B cell (primary cell): ENCODE results near the gene PPIL1. TPM values are rescaled to one million over a fixed set of nuclear protein-coding genes. Genes with fewer than 3 reads are reported as not detected.

Source experiments
- ATAC-seq: fragments of 200-7000 bp; cut with Tn5 transposase; one replicate; pipeline ENCODE4 v1.10.0; 2021; ENCODE audit warnings: low read depth, mild to moderate bottlenecking, moderate number of reproducible peaks, moderate library complexity
- CTCF ChIA-PET: fragments of 350-600 bp; sonication (Branson Sonifier 250); formaldehyde crosslinking; loops from one replicate; lab custom pipeline; 2021; ENCODE audit warnings: antibody characterized with exemption, inconsistent platforms; lab: Charles Lee
- POLR2A ChIA-PET: fragments of 350-600 bp; sonication (Branson Sonifier 250); formaldehyde crosslinking; loops from one replicate; lab custom pipeline; 2021; ENCODE audit warnings: antibody characterized with exemption; lab: Charles Lee
- DNase-seq: peaks from one replicate; pipeline ENCODE4 v3.0.0; 2013
- H2AFZ ChIP-seq: 2 replicates; pipeline ENCODE4 v1.6.1; 2012; ENCODE audit warnings: mild to moderate bottlenecking, low read depth, low read length; ENCODE audit not compliant: insufficient read depth, poor library complexity, severe bottlenecking
- H3K27ac ChIP-seq, 2 donors: 1 replicate in 1 of 2; 2 replicates in 1 of 2; pipeline ENCODE4 v1.5.1; 2012 to 2013; ENCODE audit warnings: low read length in 2 of 2, mild to moderate bottlenecking in 2 of 2, moderate library complexity in 1 of 2
- H3K27me3 ChIP-seq, 4 experiments: fragments of 200-600 bp in 1 of 4; sonication (generic) in 1 of 4; replicated peaks in 1 of 4; 1 replicate in 2 of 4; 2 replicates in 2 of 4; pipeline versions ENCODE4 v1.6.1 to v1.7.0; 2013 to 2016; ENCODE audit warnings: low read length in 3 of 4, mild to moderate bottlenecking in 2 of 4, mixed read lengths in 1 of 4, moderate library complexity in 1 of 4; ENCODE audit not compliant: insufficient read depth in 4 of 4, control insufficient read depth in 3 of 4; ENCODE audit errors: control extremely low read depth in 1 of 4
- H3K36me3 ChIP-seq, 2 experiments: replicated peaks in 1 of 2; 1 replicate in 1 of 2; 2 replicates in 1 of 2; pipeline versions ENCODE4 v1.6.1 to v1.7.1; 2013; ENCODE audit warnings: low read length in 1 of 2; ENCODE audit not compliant: insufficient read depth in 2 of 2, control insufficient read depth in 1 of 2; ENCODE audit errors: control extremely low read depth in 1 of 2, extremely low read depth in 1 of 2
- H3K4me1 ChIP-seq, 2 donors: fragments of 200-600 bp in 1 of 2; sonication (generic) in 1 of 2; 1 replicate in 1 of 2; 2 replicates in 1 of 2; pipeline versions ENCODE4 v1.5.1 to v1.6.1; 2013 to 2017; ENCODE audit warnings: low read length in 2 of 2; ENCODE audit not compliant: control insufficient read depth in 2 of 2, insufficient read depth in 2 of 2
- H3K4me2 ChIP-seq: replicated peaks from 2 replicates; pipeline ENCODE3; 2012; ENCODE audit warnings: mild to moderate bottlenecking, low read depth, low read length; ENCODE audit not compliant: poor library complexity, severe bottlenecking
- H3K4me3 ChIP-seq, 5 experiments: fragments of 200-600 bp in 1 of 5; sonication (generic) in 1 of 5; 1 replicate in 3 of 5; 2 replicates in 2 of 5; pipeline versions ENCODE4 v1.5.1 to v1.7.0; 2011 to 2016; ENCODE audit warnings: low read length in 4 of 5, mild to moderate bottlenecking in 4 of 5, low read depth in 2 of 5, control low read depth in 1 of 5, moderate library complexity in 1 of 5; ENCODE audit not compliant: insufficient read depth in 1 of 5; ENCODE audit errors: control extremely low read depth in 1 of 5, extremely low read depth in 1 of 5
- H3K79me2 ChIP-seq: fragments of 200-600 bp; sonication (generic); one replicate; pipeline ENCODE4 v1.6.0; 2016; ENCODE audit warnings: low read length; ENCODE audit not compliant: control insufficient read depth, insufficient read depth
- H3K9ac ChIP-seq: fragments of 200-600 bp; sonication (generic); 2 replicates; pipeline ENCODE4 v1.6.1; 2017; ENCODE audit warnings: mild to moderate bottlenecking, low read length, moderate library complexity
- H3K9me3 ChIP-seq, 3 donors: one replicate each; pipeline versions ENCODE4 v1.6.1 to v1.7.1; 2013; ENCODE audit warnings: low read length in 2 of 3; ENCODE audit not compliant: control insufficient read depth in 2 of 3, insufficient read depth in 1 of 3; ENCODE audit errors: control extremely low read depth in 1 of 3
- H4K20me1 ChIP-seq: 2 replicates; pipeline ENCODE4 v1.6.0; 2012; ENCODE audit warnings: mild to moderate bottlenecking, low read length; ENCODE audit not compliant: insufficient read depth, control insufficient read depth, poor library complexity, severe bottlenecking
- H3K27ac Mint-ChIP-seq: one replicate; pipeline ENCODE4 v1.8.0; 2021; ENCODE audit warnings: mixed read lengths
- H3K27me3 Mint-ChIP-seq: one replicate; pipeline ENCODE4 v1.8.0; 2021; ENCODE audit warnings: mixed read lengths
- H3K4me1 Mint-ChIP-seq: one replicate; pipeline ENCODE4 v1.8.0; 2021; ENCODE audit warnings: mixed read lengths
- H3K4me3 Mint-ChIP-seq: one replicate; pipeline ENCODE4 v1.8.0; 2021; ENCODE audit warnings: mixed read lengths
- H3K9me3 Mint-ChIP-seq: one replicate; pipeline ENCODE4 v1.8.0; 2022; ENCODE audit warnings: mixed read lengths; ENCODE audit not compliant: insufficient read depth
- EZH2 ChIP-seq: IDR thresholded peaks from 2 replicates; pipeline ENCODE4 v1.6.1; 2012; ENCODE audit warnings: borderline replicate concordance, low read depth, mild to moderate bottlenecking, moderate library complexity, low read length; ENCODE audit not compliant: insufficient read depth, poor library complexity, severe bottlenecking
- WGBS: methylation state at CpG from one replicate; pipeline ENCODE4 v1.1.5; 2013; ENCODE audit warnings: missing lambda C conversion rate; ENCODE audit not compliant: insufficient coverage; 5-methylcytosine and 5-hydroxymethylcytosine counted together
- intact Hi-C: fragments of 100-400 bp; cut with micrococcal nuclease; formaldehyde crosslinking; loops from one replicate; pipeline ENCODE4 v1.10.0; 2022
- polyA plus RNA-seq: library from polyadenylated mRNA; depleted of rRNA; stranded (reverse); fragments of >200 nt; gene quantifications from 2 replicates; pipeline ENCODE4 v1.2.3, GENCODE V29; 2012
- total RNA-seq, 2 donors: library from RNA; stranded (reverse); fragments of 120-200 nt in 1 of 2; gene quantifications; 1 replicate in 1 of 2; 2 replicates in 1 of 2; pipeline versions ENCODE4 v1.2.3 to v1.2.4, GENCODE V29; 2013 to 2022
- TF ChIP-seq, protein P1 (sequence below): fragments of 200-600 bp; IDR thresholded peaks from one replicate; pipeline ENCODE4 v1.8.0; 2022; ENCODE audit warnings: antibody characterized with exemption, mild to moderate bottlenecking

The PPIL1 gene
- total and polyA plus RNA-seq, 2 donors (not counting 1 experiment from before 2014, with no cell fraction given): 2.9 to 7.0 TPM

DNA sequence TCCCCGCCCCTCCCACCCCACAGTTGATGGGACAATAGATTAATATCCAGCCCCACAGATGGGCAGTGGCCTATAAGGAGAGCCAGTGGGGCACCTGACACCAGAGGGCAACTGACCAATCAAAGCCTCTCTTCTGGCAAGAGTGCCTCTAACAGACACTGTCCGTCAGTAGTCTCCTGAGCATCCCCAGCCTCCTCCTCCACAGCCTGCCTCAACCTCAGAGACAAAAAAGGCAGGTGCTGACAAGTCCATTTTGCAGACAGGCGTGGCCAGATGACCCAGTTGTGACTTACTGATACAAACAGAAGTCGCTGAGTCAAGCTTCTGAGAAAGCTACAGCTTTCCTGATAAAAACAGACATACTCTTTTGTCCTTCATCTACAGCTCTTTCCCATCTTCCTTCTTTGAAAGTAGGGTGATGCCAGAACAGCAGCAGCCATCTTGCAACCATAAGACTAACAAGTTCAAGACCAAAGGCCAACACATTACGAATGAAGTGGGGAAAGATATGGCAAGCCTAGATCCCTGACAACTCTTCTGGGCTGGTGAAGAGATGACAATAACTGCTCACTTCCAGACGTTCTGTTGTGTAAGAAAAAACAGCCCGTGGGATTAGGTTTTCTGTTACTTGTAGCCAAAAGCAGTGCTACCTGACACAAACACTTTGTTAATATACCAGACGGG lies 12.3 kb downstream of the PPIL1 start:
- WGBS: 98% methylated on average over 6 of the region's 8 CpGs
- no peaks in the 10 kb centered on the region for H3K9me3 Mint-ChIP-seq
- no peak overlapping the region for H3K4me2 ChIP-seq
- no peak for DNase-seq
- no peaks in the 10 kb centered on the region for H3K9me3 ChIP-seq
- peaks cover 6% of the 10 kb centered on the region for H4K20me1 ChIP-seq
- CTCF ChIA-PET: interaction anchor here (5.2 kb wide), 1 partner anchor 11 kb away, joined by 29 read pairs; no protein-coding TSS in a partner anchor
- no peak overlapping the region for H3K4me3 ChIP-seq
- TF ChIP-seq, protein P1, sequence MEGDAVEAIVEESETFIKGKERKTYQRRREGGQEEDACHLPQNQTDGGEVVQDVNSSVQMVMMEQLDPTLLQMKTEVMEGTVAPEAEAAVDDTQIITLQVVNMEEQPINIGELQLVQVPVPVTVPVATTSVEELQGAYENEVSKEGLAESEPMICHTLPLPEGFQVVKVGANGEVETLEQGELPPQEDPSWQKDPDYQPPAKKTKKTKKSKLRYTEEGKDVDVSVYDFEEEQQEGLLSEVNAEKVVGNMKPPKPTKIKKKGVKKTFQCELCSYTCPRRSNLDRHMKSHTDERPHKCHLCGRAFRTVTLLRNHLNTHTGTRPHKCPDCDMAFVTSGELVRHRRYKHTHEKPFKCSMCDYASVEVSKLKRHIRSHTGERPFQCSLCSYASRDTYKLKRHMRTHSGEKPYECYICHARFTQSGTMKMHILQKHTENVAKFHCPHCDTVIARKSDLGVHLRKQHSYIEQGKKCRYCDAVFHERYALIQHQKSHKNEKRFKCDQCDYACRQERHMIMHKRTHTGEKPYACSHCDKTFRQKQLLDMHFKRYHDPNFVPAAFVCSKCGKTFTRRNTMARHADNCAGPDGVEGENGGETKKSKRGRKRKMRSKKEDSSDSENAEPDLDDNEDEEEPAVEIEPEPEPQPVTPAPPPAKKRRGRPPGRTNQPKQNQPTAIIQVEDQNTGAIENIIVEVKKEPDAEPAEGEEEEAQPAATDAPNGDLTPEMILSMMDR: no peak
- TF ChIP-seq EZH2: no peak
- no peaks in the 10 kb centered on the region for H3K4me1 ChIP-seq
- peaks cover 58% of the 10 kb centered on the region for H3K79me2 ChIP-seq
- H3K4me1 Mint-ChIP-seq: no peaks in the 10 kb centered on the region
- no peak for ATAC-seq
- no peak overlapping the region for H3K9ac ChIP-seq
- no peak overlapping the region for H2AFZ ChIP-seq
- H3K27me3 ChIP-seq: no peaks in the 10 kb centered on the region
- no peak overlapping the region for H3K27ac ChIP-seq
- intact Hi-C loops: no loop called here
- no peak overlapping the region for H3K27ac Mint-ChIP-seq
- no peaks in the 10 kb centered on the region for H3K27me3 Mint-ChIP-seq
- no peak overlapping the region for H3K4me3 Mint-ChIP-seq
- POLR2A ChIA-PET: no interaction called here
- H3K36me3 ChIP-seq: peaks cover 0 to 45% of the 10 kb centered on the region in 2 experiments

DNA sequence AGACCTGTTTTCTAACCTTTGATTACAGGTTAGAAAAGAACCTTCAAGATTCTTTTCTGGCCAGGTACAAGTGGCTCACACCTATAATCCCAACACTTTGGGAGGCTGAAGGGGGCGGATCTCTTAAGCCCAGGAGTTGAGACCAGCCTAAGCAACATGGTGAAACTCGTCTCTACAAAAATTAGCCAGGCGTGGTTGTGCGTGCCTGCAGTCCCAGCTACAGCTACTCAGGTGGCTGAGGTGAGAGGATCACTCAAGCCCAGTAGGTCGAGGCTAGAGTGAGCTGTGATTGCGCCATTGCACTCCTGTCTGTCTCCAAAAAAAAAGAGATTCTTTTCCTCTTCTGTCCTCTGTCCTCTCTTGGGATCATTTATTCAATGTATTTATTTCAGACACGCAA lies 14.5 kb downstream of the PPIL1 start:
- no peak for ATAC-seq

More for the DNA sequence above, 14.5 kb downstream of the PPIL1 start:
- H4K20me1 ChIP-seq: no peaks in the 10 kb centered on the region
- Mint-ChIP-seq H3K4me3 (no peak overlapping the region), H3K4me1 (no peaks in the 10 kb centered on the region), H3K9me3 (no peaks in the 10 kb centered on the region), H3K27me3 (no peaks in the 10 kb centered on the region), H3K27ac (no peak overlapping the region)
- peaks cover 0 to 47% of the 10 kb centered on the region in 2 experiments for H3K36me3 ChIP-seq
- peaks cover 36% of the 10 kb centered on the region for H3K79me2 ChIP-seq
- WGBS: 97% methylated on average over 6 of the region's 7 CpGs
- H3K4me1 ChIP-seq: no peaks in the 10 kb centered on the region
- no peak overlapping the region for H3K9ac ChIP-seq
- TF ChIP-seq EZH2: no peak
- TF ChIP-seq, protein P1: no peak
- intact Hi-C loops: no loop called here
- no peak for DNase-seq
- ChIA-PET POLR2A (no interaction called here), CTCF (interaction anchor here (0.9 to 5.2 kb wide), 4 partner anchors 9 to 76 kb away, joined by 3 to 29 read pairs (median 4); partner anchors contain the start of gene C6orf89)
- no peak overlapping the region for H3K27ac ChIP-seq
- H3K9me3 ChIP-seq: no peaks in the 10 kb centered on the region
- H3K4me3 ChIP-seq: no peak overlapping the region
- no peak overlapping the region for H2AFZ ChIP-seq
- H3K27me3 ChIP-seq: no peaks in the 10 kb centered on the region
- no peak overlapping the region for H3K4me2 ChIP-seq
